GM18511 (cell line): ENCODE results near the gene FAM50B.

Experiments used
- ATAC-seq: cut with Tn5 transposase; IDR thresholded peaks from one replicate; pipeline ENCODE4 v1.9.1; 2021; ENCODE audit warnings: mild to moderate bottlenecking, moderate library complexity; ENCODE audit not compliant: unreplicated experiment

FAM50B gene

DNA sequence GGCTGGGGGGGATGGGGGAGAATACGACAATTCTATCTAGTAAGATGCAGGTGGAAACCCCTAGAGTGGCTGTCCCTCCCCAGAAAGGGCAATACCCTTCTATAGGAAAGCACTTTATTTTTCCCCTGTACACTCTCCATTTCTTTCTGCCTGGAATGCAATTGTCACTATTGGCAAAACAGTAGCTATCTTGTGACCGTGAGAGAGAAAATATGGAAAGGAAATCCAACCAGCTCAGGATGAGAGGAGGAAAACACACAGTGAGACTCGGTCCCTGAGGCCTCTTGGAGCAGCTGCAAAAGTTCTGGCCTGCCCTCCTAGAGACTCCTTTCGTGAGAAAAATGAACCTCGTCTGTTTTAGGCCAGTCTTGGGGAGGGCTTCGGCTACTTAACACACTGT is 43.4 kb downstream of the FAM50B start:
- ATAC-seq, result no peak

DNA sequence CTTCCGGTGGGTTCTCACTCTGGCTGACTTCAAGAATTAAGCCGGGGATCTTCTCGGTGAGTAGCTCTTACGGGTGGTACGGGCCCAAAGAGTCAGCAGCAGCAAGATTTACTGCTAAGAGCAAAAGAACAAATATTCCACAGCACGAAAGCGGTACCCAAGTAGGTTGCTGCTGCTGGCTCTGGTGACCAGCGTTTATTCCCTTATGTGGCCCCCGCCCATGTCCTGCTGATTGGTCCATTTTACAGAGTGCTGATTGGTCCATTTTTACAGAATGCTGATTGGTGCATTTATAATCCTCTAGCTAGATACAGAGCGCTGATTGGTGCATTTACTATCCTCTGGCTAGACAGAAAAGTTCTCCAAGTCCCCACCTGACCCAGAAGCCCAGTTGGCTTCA is 44.3 kb downstream of the FAM50B start:
- no peak for ATAC-seq

DNA sequence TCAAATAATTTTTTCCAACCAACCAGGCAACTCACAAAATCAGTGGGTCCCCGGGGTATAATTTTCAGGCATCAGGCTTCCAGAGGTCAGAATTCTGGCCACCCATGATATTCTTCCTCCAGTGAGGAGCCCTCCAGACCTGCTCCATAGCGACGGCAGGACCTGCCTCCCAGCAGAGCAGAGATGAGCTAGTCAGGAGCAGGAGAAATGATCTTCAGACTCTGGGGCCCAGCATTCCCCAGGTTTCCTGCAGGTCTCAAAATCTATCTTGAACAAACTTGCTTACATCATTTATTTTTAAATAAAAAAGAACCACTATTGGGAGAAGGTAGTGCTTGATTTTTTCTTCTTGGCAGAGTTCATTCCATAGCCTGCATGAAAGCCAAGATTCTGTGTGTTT is 44.7 kb downstream of the FAM50B start:
- ATAC-seq, result no peak

DNA sequence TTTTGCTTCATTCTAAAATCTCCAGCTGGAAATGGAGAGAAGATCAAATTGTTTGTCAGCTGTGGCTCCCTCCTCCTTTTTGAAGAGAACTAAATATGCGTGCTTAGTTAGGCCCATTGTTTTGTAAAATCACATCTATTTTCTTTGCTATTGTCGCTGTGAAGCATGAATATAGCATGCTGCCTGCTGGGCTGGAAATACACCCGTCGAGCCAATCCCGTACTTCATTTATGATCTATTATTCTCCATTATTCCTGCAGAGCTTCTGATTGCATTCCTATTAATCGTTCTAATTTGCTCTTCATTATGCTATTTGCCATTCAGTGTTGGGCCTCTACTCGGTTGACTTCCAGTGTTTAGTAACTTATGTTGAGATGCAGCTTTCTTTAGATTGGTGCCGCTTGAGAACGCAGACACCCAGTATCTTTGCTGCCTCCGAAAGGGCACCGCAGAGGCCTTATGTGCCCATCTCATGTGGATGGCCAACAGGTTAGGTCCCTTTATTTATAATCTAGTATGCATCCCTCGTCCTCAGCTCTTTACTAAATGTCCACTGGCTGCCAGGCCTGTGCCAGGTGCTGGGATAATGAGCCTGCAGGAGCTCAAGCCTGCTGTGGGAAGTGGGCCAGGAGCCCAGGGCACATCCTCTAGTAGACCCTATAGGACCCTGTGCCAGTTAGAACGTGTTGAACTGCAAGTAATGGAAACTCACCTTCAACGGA is 45.6 kb downstream of the FAM50B start:
- ATAC-seq, result no peak

- ATAC-seq, result no peak
Observed at GRCh38 chr6:3895312-3895653, 46.1 kb downstream of the FAM50B start.

GRCh38 chr6:3895805-3896204 is 46.6 kb downstream of the FAM50B start:
- ATAC-seq, result no peak

DNA sequence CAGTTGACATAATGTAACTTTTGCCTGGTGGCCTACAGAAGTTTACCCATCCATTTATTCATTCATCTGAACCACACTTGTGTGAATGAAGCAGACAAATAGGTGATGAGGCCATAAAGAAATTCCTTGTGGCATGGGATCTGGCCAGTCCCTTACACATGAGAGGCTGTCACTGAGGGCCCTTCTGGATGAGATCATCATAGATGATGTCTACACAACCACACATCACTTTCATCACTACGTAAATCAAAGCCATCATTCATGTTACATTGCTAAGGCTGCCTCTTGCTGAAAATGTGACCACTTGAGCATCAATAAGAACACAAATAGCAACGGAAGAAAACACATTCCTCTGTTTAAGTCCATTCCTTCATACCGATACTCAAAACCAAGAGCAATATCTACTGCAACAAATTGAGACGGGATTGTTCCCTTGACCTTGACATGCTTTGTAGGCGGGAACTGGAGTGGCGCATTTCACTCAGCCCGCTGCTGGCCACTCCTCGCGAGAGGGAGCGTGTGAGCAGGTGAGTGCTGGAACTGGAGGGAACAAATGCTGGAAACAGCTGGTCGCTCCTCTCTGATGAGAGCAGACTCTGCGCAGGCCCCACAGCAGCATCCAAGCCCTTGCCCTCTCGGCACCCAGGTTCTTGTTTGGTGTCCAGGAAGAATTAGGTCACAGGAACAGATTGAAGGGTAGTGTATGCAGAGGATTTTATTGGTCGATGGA is 49.3 kb downstream of the FAM50B start:
- no peak for ATAC-seq

- ATAC-seq, result no peak
Observed at GRCh38 chr6:3899061-3899460, 49.9 kb downstream of the FAM50B start.

DNA sequence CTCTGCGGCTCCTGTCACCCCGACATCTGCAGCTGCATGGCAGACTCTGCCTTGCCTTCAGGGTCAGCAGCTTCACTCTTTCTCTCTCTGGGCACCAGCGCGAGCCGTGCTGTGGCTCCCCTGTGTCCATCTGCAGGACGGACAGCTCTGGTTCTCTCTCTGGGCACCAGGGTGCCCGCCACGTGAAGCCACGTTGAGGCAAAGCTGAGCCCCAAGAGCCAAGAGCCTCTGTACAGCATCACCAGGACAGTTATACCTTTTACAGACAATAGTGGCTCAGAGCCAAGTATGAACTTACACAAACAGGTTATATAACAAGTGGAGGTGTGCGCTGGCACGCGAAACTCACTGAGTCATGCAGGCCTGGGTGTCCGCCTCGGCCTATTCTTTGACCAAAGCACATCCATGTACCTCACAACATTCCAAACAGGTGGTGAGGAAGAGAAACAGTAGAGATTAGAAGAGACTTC is 50.8 kb downstream of the FAM50B start:
- ATAC-seq, result no peak
